DMS 273 treated with DMSO at 0.1 percent for 48 hours (cell line): Measurements from ENCODE around the gene DNAJC4.

ENCODE experiments used
- DNase-seq: peaks from one replicate; lab custom pipeline; 2025; lab: John Stamatoyannopoulos, UW

The DNAJC4 gene

GRCh38 chr11:64276653-64277431 lies 46.5 kb downstream of the DNAJC4 start:
- no peak for DNase-seq

GRCh38 chr11:64278576-64279190 lies 48.3 kb downstream of the DNAJC4 start:
- no peak for DNase-seq

- no peak for DNase-seq
Observed at GRCh38 chr11:64281957-64282770, 51.8 kb downstream of the DNAJC4 start.

- no peak for DNase-seq
Observed at GRCh38 chr11:64283092-64283491, 52.7 kb downstream of the DNAJC4 start.
